Stimulated activated CD4-positive, alpha-beta T cell treated with anti-CD3 and anti-CD28 coated beads, TNF-alpha, amount 100 ng/mL, for 4 hours (primary cell): ENCODE data around the gene LSG1.
"Not testable (repeated sequence)": the region's sequence is repeated elsewhere in the genome, so short reads cannot be mapped to it uniquely, and the experiment has no call there.

Experiments
- DNase-seq, 3 experiments: peaks; one replicate each; pipeline ENCODE4 v3.0.0-alpha.2; 2020; ENCODE audit warnings: low read depth in 3 of 3

The LSG1 gene

DNA sequence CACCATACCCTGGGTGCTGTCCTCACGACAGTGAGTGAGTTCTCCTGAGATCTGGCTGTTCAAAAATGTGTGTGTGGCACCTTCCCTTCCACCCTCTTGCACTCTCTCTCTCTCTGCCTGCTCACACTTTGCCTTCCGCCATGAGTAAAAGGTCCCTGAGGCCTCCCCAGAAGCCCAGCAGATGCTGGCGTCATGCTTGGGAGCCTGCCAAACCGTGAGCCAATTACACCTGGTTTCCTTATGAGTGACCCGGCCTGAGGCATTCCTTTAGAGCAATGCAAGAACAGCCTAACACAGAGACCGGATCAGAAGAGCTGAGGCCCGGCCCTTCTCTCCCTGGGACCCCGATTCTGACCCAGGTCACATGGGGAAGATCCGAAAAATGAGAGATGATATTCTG is 54.2 kb downstream of the LSG1 start:
- DNase-seq: no peak

DNA sequence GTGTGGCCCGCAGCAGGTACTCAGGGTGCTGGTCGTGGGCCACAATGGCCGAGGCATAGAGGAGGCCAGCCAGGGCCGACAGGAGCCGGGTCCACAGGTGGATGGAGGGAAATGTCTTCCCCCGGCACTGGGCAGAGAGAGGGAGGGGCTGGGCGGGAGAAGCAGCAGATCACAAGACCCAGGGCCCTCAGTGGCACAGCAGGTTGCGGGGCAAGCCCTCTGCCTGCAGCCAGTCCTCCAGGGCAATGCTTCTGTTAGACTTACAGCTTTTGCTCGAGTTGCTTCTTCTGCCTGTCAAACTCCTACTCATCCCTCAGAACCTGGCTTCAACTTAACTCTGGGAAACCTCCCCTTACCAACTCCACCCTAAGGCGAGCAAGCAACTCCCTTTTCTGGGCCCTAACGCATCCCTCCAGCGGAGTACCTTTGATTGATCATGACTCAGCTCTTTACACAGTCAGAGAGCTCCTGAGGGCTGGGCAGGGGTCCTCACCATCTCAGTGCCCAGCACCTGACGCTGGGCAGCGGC is 54.8 kb downstream of the LSG1 start:
- DNase-seq: no peak

DNA sequence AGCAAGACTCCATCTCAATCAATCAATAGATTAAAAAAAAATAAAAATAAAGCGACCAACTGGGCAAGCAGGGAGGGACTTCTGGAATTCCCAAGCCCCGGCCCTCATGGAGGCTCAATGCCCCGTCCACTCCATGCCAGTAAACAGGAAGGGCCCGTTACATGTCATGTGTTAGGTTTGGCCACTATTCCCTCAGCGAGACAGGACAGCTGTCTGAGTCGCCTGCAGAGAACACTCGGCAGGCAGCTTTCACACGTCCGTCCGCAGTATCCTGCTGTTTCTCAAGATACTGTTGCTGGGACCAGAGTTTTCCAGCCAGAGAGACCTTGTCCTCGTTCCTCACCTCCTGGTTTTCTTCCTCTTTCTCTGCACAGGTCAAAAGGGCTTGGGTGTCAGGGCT is 56.8 kb downstream of the LSG1 start:
- no peak for DNase-seq

DNA sequence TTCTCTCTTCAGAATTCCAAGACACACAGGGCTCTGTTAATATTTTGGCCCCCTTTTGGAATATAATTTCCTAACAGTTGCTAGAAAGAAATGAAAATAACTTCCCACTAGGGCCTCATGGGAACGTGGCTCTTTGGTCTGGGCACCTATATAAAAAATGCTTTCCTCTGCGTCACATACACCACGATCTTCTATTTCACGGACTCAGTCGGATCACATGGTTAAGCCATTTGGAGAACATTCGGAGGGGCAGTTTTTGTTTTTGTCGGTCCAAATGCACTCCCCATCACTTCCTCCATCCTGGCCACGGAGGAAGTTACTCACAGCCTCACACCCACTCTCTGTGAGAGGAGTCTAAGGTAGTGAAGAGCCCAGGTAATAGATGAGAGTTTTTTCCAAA is 59.8 kb downstream of the LSG1 start:
- DNase-seq: no peak

DNA sequence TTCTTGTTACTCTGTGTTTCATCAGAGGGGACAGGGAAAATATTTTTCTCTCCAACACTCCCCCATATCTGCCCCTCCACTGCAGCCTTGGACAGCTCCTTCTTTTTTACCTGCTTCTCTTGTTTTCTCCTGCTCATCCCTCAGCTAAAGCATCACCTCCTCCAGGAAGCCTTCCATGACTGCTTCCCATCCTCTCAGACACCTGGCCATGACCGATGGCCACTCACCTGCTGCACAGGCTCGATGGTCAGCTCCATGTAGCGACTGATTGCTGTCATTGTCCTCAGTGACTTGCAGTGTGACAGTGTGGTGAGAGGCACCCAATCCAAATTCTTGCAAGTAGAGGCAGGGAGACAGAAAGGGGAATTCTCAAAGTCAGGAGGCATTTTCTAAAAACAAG is 61.3 kb downstream of the LSG1 start:
- no peak for DNase-seq

DNA sequence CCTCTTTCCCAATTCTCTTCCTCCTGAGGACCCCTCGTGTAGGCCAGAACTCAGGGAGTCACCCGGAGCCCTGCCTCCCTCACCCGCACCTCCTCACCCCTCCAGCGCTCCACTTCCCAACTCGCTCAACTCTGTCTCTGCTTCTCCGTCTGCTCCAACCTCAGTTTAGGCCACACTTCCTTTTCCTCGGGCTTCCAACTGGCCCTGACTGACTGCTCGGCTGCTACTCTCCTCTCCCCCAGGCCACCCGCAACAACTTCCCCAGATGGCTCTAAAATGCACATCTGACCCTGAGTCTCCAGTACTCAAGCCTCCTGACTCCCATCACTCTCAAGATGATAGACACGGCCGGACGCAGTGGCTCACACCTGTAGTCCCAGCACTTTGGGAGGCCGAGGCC is 62.4 kb downstream of the LSG1 start:
- DNase-seq: no peak

DNA sequence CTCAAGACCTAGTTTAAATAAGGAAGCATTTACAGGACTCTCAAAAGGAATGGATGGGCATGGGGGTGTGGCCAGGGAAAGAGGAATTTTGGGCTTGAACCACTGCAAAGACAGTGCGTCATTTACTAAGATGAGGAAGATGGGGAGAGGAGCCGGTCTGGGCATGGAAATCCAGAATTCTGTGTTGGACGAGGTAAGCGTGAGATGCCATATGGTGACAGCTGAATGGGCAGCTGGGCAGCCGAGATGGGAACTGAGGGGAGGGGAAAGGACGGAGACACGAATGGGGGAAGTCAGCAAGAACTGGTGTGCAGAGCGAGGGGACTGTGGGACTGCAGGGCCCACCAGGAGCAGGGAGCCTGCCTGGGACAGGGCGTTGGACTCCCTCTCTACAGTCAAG is 63.0 kb downstream of the LSG1 start:
- no peak for DNase-seq

DNA sequence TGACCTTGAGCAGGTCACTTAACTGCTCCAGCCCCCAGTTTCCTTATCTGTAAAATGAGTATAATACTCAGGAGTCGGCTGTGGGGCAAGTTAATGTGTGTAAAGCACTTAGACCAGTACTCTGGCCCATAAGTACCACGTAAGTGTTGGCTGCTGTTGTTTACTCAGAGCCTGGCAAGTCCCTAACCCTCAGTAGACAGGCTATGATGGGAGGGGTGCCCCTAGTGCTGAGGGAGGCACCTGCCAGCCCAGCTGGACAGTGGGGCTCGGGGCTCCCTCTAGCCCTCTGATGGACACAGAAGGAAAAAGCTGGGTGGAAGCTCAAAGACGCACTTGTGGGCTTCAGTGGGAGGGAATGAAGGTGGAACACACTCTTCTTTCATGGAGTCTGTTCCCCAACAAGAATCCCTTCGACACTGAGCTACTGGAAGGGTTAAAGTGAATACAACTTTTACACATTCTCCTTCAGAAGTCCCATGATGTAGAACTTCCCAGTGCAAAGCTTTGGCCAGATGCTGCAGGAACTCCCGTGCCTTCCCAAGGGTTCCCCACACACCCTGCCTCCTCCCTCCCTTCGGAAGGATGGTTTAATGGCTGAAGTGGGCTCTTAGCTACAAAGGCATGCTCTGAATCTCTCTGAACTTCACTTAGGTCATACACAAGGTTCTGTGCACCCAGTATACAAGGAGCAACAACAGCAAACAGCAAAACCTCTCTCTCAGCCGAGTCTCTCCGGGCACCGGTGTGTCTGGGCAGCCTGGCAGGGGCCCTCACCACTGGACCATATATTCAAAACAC is 64.2 kb downstream of the LSG1 start:
- DNase-seq: no peak

DNA sequence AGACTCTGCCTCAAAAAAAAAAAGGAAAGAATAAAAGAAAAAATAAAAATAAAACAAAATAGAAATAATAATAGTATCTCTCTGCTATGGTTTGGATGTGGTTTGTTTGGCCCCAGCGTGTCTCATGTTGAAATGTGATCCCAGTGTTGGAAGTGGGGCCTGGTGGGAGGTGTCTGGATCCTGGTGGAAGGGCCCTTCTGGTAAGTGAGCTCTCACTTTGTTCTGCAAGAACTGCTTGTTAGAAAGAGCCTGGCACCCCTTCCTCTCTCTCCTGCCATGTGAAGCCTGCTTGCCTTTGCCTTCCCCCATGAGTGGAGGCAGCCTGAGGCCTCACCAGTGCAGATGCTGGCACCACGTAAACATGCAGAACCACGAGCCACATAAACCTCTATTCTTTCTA is 65.0 kb downstream of the LSG1 start:
- no peak for DNase-seq

DNA sequence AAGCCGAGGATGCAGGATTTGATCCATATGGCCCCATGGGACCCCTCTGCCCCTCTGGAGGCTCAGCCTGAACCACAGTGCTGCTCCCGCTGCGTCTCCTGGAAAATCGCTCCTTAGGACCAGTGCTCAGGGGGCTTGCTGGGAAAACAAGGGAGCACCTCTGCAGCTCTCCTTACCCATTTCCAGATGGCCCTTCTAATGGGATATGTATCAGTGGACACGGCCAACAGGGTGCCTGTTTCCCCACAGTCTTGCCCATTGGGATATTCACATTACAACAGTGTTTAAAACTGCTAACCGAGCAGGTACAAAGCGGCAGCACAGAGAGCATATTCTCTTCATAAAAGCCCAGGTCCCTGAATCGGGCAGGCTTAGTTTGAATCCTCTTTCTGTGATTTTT is 65.8 kb downstream of the LSG1 start:
- DNase-seq: no peak

DNA sequence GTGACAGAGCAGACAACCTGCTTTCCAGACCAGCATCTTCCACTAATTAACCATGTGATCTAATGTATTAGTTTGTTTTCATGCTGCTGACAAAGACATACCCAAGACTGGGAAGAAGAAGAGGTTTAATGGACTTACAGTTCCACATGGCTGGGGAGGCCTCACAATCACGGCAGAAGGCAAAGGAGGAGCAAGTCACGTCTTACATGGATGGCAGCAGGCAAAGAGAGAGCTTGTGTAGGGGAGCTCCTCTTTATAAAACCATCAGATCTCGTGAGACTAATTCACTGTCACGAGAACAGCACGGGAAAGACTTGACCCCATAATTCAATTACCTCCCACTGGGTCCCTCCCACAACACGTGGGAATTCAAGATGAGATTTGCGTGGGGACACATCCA is 66.7 kb downstream of the LSG1 start:
- DNase-seq: not testable (repeated sequence)

DNA sequence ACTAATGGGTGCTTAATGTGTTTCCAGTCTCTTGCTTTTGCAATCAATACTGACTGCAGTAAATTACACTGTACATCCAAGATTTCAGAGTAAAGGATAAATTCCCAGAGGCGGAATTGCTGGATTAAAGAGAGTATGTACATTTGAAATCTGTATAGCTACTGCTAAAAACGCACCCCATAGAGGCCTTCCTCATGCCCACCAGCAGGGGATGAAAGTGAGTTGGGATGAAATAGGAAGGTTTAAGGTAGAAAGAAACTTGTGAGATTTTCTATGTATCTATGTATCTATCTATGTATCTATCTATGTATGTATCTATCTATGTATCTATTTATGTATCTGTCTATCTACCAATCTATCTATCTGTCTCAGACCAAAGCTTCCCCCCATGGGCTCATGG is 67.2 kb downstream of the LSG1 start:
- DNase-seq: no peak

DNA sequence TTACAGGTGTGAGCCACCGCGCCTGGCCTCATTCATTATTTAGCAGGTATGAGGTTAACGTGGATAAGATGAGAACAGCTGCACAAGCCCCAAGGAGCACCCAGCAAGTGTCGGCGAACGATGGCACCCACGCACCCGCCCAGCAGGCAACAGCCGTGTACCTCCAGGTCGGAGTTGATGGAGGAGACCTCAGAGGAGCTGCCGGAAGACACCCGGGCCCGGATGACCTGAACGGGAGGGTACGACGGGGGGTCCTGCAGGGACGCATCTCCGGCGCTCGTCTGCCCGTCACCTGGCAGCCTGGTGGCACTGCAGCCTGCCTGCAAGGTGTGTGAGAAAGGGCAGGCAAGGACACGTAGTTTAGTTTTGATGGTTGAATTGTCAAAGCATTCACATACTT is 67.9 kb downstream of the LSG1 start:
- DNase-seq: no peak

DNA sequence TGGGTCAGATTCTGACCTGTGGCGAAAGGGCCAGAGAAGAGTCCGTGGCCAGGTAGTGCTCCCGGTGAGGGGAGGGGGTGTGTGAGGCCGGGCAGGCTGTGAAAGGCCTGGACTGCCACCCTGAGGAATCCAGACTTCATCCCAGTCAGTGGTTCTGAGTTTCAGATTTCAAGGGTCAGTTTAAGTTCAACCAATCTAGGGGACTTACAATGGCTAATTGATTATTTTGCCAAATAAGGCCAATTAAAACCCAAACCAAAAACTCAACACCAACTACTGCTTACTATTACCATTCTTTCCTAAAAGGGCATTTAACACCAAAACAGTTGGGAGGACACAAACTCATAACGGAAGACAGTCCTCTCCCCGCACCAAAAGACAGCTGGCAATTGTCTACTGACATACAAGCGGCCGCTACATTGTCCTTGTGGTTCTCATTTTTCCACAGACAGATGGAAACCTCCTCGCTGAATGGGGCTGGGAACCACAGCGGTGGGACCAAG is 69.3 kb downstream of the LSG1 start:
- no peak for DNase-seq

DNA sequence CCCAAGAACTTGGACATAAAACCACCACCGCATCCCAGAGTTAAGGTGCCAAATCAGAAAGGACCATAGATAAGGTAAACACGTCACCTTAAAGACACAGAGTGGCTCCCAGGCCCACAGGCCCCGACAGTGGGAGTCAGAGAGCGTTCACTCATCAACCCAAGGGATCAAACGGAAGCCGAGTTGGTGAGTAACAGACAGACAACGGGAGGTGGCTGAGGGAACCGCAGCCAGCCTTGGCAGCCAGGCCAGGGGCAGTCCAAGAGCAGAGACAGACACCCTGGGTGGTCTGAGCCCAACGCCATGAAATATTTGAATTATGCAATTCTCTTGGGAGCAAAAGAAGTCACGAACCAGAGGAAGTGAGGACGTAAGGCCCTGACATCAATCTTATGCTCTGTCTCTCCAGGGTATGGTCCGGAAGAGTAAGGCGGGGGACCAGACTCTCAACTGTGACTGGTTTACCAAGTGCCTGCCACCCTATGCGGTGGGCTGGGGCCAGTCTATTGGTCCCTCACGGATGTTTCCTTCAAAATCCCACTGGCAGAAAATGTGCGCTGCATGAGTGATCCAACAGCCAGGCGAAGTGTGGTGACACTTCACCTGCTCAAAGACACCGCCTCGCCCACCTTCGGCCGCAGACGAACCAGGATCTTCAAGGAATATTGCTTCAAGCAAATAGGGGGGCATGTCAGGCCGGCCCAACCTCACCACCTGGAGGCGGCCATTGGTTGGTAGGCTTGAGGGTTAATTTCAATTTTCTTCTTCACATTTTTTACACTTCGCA is 73.0 kb downstream of the LSG1 start:
- no peak for DNase-seq

DNA sequence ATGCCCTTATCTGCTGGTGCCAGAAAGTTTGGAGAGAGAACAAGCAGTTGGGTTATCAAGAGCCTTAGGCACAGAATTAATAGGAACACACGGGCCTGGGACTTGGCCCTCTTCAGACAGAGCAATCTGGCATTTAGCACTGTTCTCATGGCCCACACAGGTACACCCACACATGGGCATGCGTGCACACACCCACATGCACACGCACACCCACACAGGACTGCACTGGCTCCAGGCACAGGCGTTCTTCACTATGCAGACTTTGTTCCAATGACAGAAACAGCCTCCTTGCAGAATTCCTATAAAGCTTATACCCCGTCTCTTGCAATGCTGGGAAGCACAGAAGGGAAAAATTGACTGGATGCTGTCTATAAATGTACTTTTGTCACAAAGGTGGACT is 75.1 kb downstream of the LSG1 start:
- DNase-seq: no peak

DNA sequence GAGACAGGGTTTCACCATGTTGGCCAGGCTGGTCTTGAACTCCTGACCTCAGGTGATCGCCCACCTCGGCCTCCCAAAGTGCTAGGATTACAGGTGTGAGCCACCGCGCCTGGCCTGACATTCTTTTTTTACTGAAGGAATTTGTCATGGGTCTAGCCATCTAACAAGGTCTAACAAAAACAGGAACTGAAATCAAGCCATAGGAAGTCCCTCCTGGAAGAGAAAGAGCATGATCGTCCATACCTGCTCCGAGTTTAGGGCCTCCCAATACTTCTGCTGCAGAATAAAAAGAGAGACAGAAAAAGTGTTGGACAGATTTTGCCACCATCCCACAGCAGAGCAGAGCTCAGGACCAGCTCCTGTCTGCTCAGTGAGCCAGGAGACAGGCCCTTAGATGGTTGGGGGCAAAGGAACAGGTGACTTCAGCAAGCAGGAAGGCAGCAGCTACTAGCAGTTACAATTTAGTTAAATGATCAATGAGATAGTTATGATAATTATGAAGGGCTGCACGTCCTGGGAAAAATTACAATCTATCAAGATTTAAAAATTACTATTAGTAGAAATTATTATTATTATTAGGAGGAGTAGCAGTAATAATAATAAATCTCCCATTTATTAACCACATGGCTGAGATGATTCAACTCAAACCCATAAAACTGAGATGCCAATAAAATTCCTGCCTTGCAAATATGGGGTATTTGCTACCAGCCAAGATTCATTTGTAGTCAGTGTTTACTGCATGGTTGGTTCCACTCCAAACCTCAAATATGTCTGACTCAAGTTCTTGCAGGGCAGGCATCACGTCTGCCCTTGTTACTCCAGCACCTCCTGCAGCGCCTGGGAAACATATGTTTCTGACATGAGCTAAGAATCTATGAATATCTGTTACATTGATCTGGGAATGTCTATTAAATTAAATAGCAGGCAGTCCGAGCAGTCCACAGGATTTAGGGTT is 78.9 kb downstream of the LSG1 start:
- DNase-seq: no peak
